Ammon's horn (tissue), 1 donor: Measurements from ENCODE around the gene HAS3.
"Not testable (repeated sequence)": the region's sequence is repeated elsewhere in the genome, so short reads cannot be mapped to it uniquely, and the experiment has no call there.

Experiments used
- DNase-seq: peaks from one replicate; pipeline ENCODE4 v3.0.0-alpha.2; 2016; ENCODE audit warnings: low spot score

The HAS3 gene

DNA sequence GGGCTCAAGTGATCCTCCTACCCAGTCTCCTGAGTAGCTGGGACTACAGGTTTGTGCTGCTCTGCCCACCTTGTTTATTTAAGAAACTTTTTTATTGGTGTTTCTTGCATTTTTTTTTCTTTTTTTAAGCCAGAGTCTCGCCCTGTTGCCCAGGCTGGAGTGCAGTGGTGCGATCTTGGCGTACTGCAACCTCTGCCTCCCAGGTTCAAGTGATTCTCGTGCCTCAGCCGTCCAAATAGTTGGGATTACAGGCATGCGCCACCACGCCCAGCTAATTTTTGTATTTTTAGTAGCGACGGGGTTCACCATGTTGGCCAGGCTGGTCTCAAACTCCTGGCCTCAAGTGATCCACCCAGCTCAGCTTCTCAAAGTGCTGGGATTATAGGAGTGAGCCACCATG is 44.2 kb downstream of the HAS3 start:
- DNase-seq, result not testable (repeated sequence)

DNA sequence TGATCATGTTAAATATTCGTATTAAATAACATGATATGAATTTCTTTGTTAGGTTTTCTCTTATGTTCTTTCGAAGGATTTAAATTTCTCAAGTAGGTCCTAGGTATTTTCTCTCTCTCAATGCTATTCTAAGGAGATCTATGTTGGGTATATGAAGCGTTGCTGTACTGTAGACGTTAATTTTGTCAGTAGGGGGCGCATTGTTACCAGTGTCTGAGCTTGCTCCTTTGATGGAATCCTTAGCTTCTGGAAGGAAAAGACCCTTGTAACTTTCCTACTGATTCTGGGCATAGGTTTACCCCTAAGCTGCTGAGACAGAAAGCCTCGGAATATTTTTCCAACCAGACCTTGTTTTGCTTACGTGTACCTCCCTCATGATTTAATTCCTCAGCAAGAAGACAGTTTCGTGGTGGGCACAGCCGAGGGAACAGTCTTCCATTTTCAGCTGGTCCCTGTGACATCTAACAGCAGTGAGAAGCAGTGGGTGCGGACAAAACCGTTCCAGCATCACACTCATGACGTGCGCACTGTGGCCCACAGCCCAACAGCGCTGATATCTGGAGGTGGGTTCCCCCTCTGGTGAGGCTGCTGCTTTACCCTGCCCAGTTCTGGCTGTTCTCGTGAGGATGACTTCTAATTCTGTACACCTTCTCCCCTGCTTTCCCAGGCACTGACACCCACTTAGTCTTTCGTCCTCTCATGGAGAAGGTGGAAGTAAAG is 44.9 kb downstream of the HAS3 start:
- peak; percentile 87 for DNase-seq

DNA sequence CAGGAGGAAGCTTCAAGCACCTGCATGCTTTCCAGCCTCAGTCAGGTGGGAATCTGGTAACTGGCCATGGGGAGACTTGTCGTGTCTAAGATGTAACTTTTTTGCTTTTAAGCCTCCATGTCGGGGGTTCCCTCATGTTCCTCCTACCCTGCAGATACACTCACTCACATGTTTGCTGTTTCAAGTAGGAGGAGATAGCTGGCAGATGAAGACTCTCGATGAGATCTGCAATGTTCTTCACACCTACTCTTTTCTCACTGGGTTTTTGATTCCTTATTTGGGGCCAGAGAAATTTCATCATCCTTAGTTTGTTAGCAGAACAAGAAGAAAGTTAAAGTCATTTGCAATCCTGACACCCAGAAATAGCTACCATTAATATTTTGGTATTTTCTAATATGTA is 51.7 kb downstream of the HAS3 start:
- no peak for DNase-seq

DNA sequence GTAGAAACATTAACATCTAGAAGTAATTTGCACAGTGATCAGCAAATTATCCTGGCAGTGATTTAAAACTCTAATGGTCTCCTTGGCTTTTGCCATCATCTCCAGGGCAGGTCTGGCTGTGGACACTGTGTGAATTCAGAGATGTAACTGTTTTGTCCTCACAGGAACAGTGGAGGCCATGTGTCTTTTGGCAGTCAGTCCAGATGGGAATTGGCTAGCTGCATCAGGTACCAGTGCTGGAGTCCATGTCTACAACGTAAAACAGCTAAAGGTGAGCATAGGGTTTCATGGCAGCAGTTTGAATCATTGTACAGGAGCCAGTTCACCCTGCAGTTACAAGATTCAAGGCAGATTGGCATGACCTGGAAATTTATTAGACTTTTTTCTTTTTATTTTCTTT is 54.7 kb downstream of the HAS3 start:
- DNase-seq, result no peak

DNA sequence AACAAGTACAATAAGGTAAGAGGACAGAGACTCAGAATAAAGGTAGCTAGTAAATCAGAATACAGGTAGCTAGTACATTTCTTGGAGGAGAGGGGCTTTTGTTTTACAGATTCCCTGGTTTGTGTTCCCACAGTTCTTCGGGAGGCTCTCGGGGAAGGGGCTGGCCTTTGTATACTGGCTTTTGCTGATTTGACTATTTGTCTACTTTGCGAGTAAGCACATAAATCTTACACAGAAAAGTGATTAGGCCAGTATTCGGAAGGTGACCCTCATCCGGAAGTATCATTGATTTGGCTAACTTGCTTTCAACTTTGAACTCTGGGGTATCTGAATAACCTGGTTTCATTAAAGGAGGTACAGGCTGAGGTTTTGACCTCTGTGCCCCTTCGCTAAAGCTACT is 60.1 kb downstream of the HAS3 start:
- no peak for DNase-seq

DNA sequence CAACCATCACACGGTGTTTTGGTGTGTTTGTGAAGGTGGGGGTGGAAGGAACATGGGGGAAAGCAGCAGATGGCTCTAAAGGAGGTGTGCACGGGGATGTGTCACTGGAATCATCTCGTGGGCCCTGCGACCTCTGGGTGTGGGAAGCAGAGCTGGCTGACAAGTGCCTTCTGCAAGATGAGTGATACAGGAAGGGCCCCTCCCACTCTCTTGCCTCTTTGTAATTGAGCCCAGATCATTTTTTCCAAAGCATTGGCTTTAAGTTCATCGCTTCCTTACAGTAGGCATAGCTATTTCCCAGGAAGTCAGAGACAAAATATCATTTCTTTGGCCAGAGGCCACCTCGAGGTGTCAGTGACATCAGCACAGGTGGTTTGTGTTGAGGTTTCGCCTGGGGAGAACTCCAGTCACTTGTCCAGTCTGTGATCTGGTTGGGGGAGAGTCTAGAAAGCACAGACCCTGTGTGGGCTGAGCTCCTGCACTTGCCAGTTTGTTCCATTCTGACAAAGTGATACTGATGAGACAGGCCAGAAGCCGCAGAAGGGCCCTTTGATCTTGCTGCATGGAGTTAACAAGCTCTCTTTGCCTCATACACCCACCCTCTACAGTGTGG is 60.9 kb downstream of the HAS3 start:
- no peak for DNase-seq

DNA sequence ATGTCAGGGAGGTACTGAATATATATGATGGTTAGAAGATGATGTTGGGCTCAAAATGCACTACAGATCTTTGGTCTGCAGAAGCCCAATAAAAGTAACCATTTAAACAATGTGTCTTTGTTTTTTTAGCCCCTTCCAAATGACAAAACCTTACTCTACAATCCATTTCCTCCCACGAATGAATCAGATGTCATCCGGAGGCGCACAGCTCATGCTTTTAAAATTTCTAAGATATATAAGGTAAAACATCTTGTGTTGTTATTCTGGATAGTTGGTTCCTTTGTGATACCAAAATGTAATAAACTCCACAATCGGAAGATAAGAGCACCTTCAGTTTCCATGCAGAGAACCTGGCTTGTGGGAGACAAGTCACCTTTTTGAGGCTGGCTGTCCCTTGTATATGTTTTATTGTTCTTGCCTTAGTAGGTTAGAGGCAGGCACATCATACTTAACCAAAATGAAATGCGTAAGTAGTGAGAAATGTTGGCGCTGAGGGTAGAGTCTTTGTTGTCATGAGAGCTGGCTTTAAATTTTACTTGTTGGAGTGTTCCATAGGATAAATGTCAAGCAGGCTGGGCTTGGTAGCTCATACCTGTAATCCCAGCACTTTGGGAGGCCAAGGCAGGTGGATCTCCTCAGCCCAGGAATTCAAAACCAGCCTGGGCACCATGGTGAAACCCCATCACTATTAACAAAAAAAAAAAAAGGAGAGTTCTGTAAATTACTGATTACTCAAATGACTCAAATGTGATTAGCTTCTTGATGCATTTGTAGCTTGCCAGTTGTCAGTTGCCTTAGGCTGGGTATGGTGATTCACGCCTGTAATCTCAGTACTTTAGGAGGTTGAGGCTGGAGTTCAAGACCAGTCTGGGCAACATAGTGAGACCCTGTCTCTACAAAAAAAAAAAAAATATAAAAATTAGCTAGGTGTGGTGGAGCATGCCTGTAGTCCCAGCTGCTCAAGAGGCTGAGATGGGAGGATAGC is 61.8 kb downstream of the HAS3 start:
- DNase-seq, result no peak
